Keratinocyte (primary cell): Measurements from ENCODE around the gene DCAKD. TPM values are rescaled to one million over a fixed set of nuclear protein-coding genes. Genes with fewer than 3 reads are reported as not detected.

Experiments
- DNase-seq: peaks from one replicate; pipeline ENCODE4 v3.0.0-alpha.2; 2011; ENCODE audit warnings: low read depth, missing footprints, low spot score
- FAIRE-seq: peaks from 2 replicates; lab custom pipeline; 2011; peaks lifted over from hg19 to GRCh38; lab: Jason Lieb, UNC
- H2AFZ ChIP-seq: 2 replicates; pipeline ENCODE4 v1.6.0; 2012; ENCODE audit warnings: low read length, control low read depth, inconsistent platforms; ENCODE audit not compliant: control insufficient read depth
- H3K27ac ChIP-seq: 2 replicates; pipeline ENCODE4 v1.5.1; 2011; ENCODE audit warnings: low read length; ENCODE audit not compliant: control insufficient read depth, insufficient read depth
- H3K27me3 ChIP-seq: 3 replicates; pipeline ENCODE4 v1.6.0; 2011; ENCODE audit warnings: low read length; ENCODE audit not compliant: control insufficient read depth, insufficient read depth; ENCODE audit errors: extremely low read depth
- H3K36me3 ChIP-seq, 2 experiments: 2 replicates in 1 of 2; 3 replicates in 1 of 2; pipeline ENCODE4 v1.5.1; 2011; ENCODE audit warnings: low read length in 2 of 2, mild to moderate bottlenecking in 1 of 2; ENCODE audit not compliant: control insufficient read depth in 2 of 2, insufficient read depth in 2 of 2; ENCODE audit errors: extremely low read depth in 1 of 2
- H3K4me1 ChIP-seq: 3 replicates; pipeline ENCODE4 v1.5.1; 2011; ENCODE audit warnings: low read length; ENCODE audit not compliant: control insufficient read depth, insufficient read depth; ENCODE audit errors: extremely low read depth
- H3K4me2 ChIP-seq: 3 replicates; pipeline ENCODE4 v1.6.0; 2011; ENCODE audit warnings: low read depth, low read length; ENCODE audit not compliant: control insufficient read depth, insufficient read depth; ENCODE audit errors: extremely low read depth
- H3K4me3 ChIP-seq, 3 experiments: fragments of 200-600 bp in 1 of 3; sonication (generic) in 1 of 3; 2 replicates in 2 of 3; 3 replicates in 1 of 3; pipeline ENCODE4 v1.5.1; 2011 to 2016; ENCODE audit warnings: low read length in 3 of 3, mild to moderate bottlenecking in 3 of 3, control low read depth in 2 of 3, inconsistent platforms in 1 of 3, low read depth in 1 of 3, mixed read lengths in 1 of 3, mixed run types in 1 of 3, moderate library complexity in 1 of 3; ENCODE audit not compliant: control insufficient read depth in 2 of 3, insufficient read depth in 2 of 3; ENCODE audit errors: extremely low read depth in 1 of 3
- H3K79me2 ChIP-seq: 2 replicates; pipeline ENCODE4 v1.6.0; 2012; ENCODE audit warnings: low read length; ENCODE audit not compliant: control insufficient read depth, insufficient read depth
- H3K9ac ChIP-seq: 3 replicates; pipeline ENCODE4 v1.6.0; 2011; ENCODE audit warnings: low read length; ENCODE audit not compliant: control insufficient read depth, insufficient read depth; ENCODE audit errors: extremely low read depth
- H3K9me1 ChIP-seq: 3 replicates; pipeline ENCODE4 v1.6.0; 2011; ENCODE audit warnings: low read length; ENCODE audit not compliant: control insufficient read depth, insufficient read depth; ENCODE audit errors: extremely low read depth
- H3K9me3 ChIP-seq: 2 replicates; pipeline ENCODE4 v1.5.1; 2012; ENCODE audit warnings: low read depth, low read length; ENCODE audit not compliant: control insufficient read depth
- H4K20me1 ChIP-seq: 3 replicates; pipeline ENCODE4 v1.6.0; 2011; ENCODE audit warnings: low read length; ENCODE audit not compliant: control insufficient read depth, insufficient read depth; ENCODE audit errors: extremely low read depth
- CTCF ChIP-seq, 3 experiments: IDR thresholded peaks in 1 of 3; conservative IDR thresholded peaks in 1 of 3; optimal IDR thresholded peaks in 1 of 3; 2 replicates in 2 of 3; 3 replicates in 1 of 3; pipeline versions ENCODE3 to v1.5.1; 2011; ENCODE audit warnings: low read length in 3 of 3, mild to moderate bottlenecking in 3 of 3, moderate library complexity in 2 of 3, control low read depth in 1 of 3, inconsistent platforms in 1 of 3; ENCODE audit not compliant: insufficient read depth in 2 of 3; ENCODE audit errors: extremely low read depth in 1 of 3
- EZH2 ChIP-seq: IDR thresholded peaks from one replicate; pipeline ENCODE4 v1.6.1; 2012; ENCODE audit warnings: inconsistent platforms, mild to moderate bottlenecking, low read length, moderate library complexity
- dilution Hi-C: fragments of 300-500 bp; cut with MboI; formaldehyde crosslinking; loops from one replicate; pipeline ENCODE4 v1.7.0; 2020; ENCODE audit warnings: low sequenced_read_pairs; ENCODE audit not compliant: extremely low pct_ligation_motif_present
- polyA plus RNA-seq, 5 experiments: library from polyadenylated mRNA; depleted of rRNA in 3 of 5; stranded (reverse) in 3 of 5; stranded (forward) in 1 of 5; unstranded in 1 of 5; fragments of >200 nt; gene quantifications; 1 replicate in 1 of 5; 2 replicates in 3 of 5; 3 replicates in 1 of 5; pipeline versions ENCODE4 v1.2.1 to v1.2.3, GENCODE V29; 2011 to 2012; ENCODE audit warnings: missing spikeins in 2 of 5, low read depth in 1 of 5, low replicate concordance in 1 of 5

The DCAKD gene
- polyA plus RNA-seq, 1 donor (not counting 4 experiments of a cell fraction or from before 2014, with no cell fraction given): 18.7 TPM

- H3K36me3 ChIP-seq: no peaks in the 10 kb centered on the region
- no peak for TF ChIP-seq EZH2
- no peak for TF ChIP-seq CTCF (optimal IDR thresholded peaks at IDR 0.05 in 1 of 3, IDR thresholded peaks at IDR 0.05 in 1 of 3, conservative IDR thresholded peaks at IDR 0.05 in 1 of 3; ENCODE audit: extremely low read depth in 1 of 3, insufficient read depth in 2 of 3, low read length in 3 of 3)
- no peaks in the 10 kb centered on the region for H4K20me1 ChIP-seq
- H2AFZ ChIP-seq: no peak overlapping the region
- DNase-seq (no peak), FAIRE-seq (no peak)
- dilution Hi-C loops: no loop called here
- H3K9me1 ChIP-seq: no peaks in the 10 kb centered on the region
- peaks cover 32% of the 10 kb centered on the region for H3K27me3 ChIP-seq
- H3K4me1 ChIP-seq: no peaks in the 10 kb centered on the region
- no peaks in the 10 kb centered on the region for H3K79me2 ChIP-seq
- H3K4me3 ChIP-seq: no peak overlapping the region
- H3K27ac ChIP-seq: no peak overlapping the region
- H3K9me3 ChIP-seq: no peaks in the 10 kb centered on the region
- no peak overlapping the region for H3K9ac ChIP-seq
- no peak overlapping the region for H3K4me2 ChIP-seq
Measured at GRCh38 chr17:44997733-44998520, 53.5 kb downstream of the DCAKD start.

- Histone ChIP-seq H3K27me3 (peaks cover 32% of the 10 kb centered on the region), H3K9me1 (no peaks in the 10 kb centered on the region), H3K27ac (no peak overlapping the region), H3K36me3 (no peaks in the 10 kb centered on the region), H3K4me1 (no peaks in the 10 kb centered on the region), H4K20me1 (no peaks in the 10 kb centered on the region), H3K9ac (no peak overlapping the region), H3K4me3 (no peak overlapping the region), H3K4me2 (no peak overlapping the region), H3K79me2 (no peaks in the 10 kb centered on the region), H3K9me3 (no peaks in the 10 kb centered on the region), H2AFZ (no peak overlapping the region)
- TF ChIP-seq EZH2 (no peak), CTCF (optimal IDR thresholded peaks at IDR 0.05 in 1 of 3, IDR thresholded peaks at IDR 0.05 in 1 of 3, conservative IDR thresholded peaks at IDR 0.05 in 1 of 3; ENCODE audit: extremely low read depth in 1 of 3, insufficient read depth in 2 of 3, low read length in 3 of 3) (no peak)
- dilution Hi-C loops: no loop called here
- DNase-seq (no peak), FAIRE-seq (no peak)
Measured at GRCh38 chr17:44996304-44996703, 55.1 kb downstream of the DCAKD start.
